SK-N-MC (cell line): ENCODE data around the gene LDHAL6B.

Experiments
- EZH2 ChIP-seq: fragments of 200-600 bp; sonication (generic); IDR thresholded peaks from one replicate; pipeline ENCODE4 v1.6.1; 2017; ENCODE audit warnings: antibody characterized with exemption
- FOXP2 ChIP-seq: optimal IDR thresholded peaks from 2 replicates; pipeline ENCODE3; 2011; ENCODE audit warnings: mild to moderate bottlenecking, moderate library complexity; ENCODE audit not compliant: insufficient read depth; ENCODE audit errors: extremely low read length, control extremely low read depth
- POLR2AphosphoS5 ChIP-seq: IDR thresholded peaks from 2 replicates; pipeline ENCODE4 v1.6.1; 2012; ENCODE audit warnings: mild to moderate bottlenecking, low read depth, low read length, borderline replicate concordance

- TF ChIP-seq EZH2 (no peak), POLR2AphosphoS5 (no peak), FOXP2 (no peak)
Observed at GRCh38 chr15:59230531-59231055, 23.9 kb downstream of the LDHAL6B start.
